Left lung (tissue), 10 donors: ENCODE data around the gene TRIM17. TPM values are rescaled to one million over a fixed set of nuclear protein-coding genes. Genes with fewer than 3 reads are reported as not detected.

Source experiments
- ATAC-seq: fragments of 200-7000 bp; cut with Tn5 transposase; one replicate; pipeline ENCODE4 v1.9.1; 2020; ENCODE audit warnings: moderate library complexity
- DNase-seq, 4 donors: peaks; one replicate each; pipeline ENCODE4 v3.0.0-alpha.2; 2013 to 2020
- H3K27ac ChIP-seq, 2 donors: fragments of 200-600 bp; sonication (generic) in 1 of 2; one replicate each; pipeline versions ENCODE4 v1.5.0 to v1.8.0; 2020 to 2021
- H3K27me3 ChIP-seq, 2 donors: fragments of 200-600 bp; sonication (generic) in 1 of 2; one replicate each; pipeline versions ENCODE4 v1.5.0 to v1.8.0; 2020 to 2021
- H3K36me3 ChIP-seq, 2 donors: fragments of 200-600 bp; sonication (generic) in 1 of 2; one replicate each; pipeline versions ENCODE4 v1.5.0 to v1.8.0; 2020 to 2021
- H3K4me1 ChIP-seq, 2 donors: fragments of 200-600 bp; one replicate each; pipeline ENCODE4 v1.8.0; 2021
- H3K4me3 ChIP-seq, 2 donors: fragments of 200-600 bp; sonication (generic) in 1 of 2; one replicate each; pipeline versions ENCODE4 v1.5.0 to v1.8.0; 2020 to 2021; ENCODE audit warnings: mild to moderate bottlenecking in 1 of 2
- H3K9me3 ChIP-seq, 2 donors: fragments of 200-600 bp; sonication (generic) in 1 of 2; one replicate each; pipeline versions ENCODE4 v1.5.0 to v1.8.0; 2020 to 2021
- CTCF ChIP-seq, 2 donors: fragments of 200-600 bp; sonication (generic) in 1 of 2; IDR thresholded peaks; one replicate each; pipeline versions ENCODE4 v1.5.0 to v1.8.0; 2021; ENCODE audit warnings: antibody characterized with exemption in 2 of 2
- intact Hi-C, 2 donors: fragments of 100-400 bp; cut with DNase I; formaldehyde crosslinking; loops; one replicate each; pipeline versions ENCODE4 v1.11.2 to v1.14.2; 2022
- polyA plus RNA-seq, 6 donors: library from polyadenylated mRNA; unstranded; fragments of 120-200 nt; gene quantifications; one replicate each; pipeline ENCODE4 v1.2.1, GENCODE V29; 2013; ENCODE audit not compliant: insufficient read length in 6 of 6
- total RNA-seq, 2 donors: library from RNA; stranded (reverse); fragmentation: NEBNext Ultra II Directional; extraction: Animal tissue kit (Norgen Biotek cat#: 25700); gene quantifications; one replicate each; pipeline ENCODE4 v1.2.1, GENCODE V29; 2021
- donor health status: DM: no; HTN: yes; CAD: no.
- donor health status: DM: no; HTN: no; CAD: no.

TRIM17 gene
- total and polyA plus RNA-seq, 8 donors: 1.3 to 4.0 (median 3.3) TPM

DNA sequence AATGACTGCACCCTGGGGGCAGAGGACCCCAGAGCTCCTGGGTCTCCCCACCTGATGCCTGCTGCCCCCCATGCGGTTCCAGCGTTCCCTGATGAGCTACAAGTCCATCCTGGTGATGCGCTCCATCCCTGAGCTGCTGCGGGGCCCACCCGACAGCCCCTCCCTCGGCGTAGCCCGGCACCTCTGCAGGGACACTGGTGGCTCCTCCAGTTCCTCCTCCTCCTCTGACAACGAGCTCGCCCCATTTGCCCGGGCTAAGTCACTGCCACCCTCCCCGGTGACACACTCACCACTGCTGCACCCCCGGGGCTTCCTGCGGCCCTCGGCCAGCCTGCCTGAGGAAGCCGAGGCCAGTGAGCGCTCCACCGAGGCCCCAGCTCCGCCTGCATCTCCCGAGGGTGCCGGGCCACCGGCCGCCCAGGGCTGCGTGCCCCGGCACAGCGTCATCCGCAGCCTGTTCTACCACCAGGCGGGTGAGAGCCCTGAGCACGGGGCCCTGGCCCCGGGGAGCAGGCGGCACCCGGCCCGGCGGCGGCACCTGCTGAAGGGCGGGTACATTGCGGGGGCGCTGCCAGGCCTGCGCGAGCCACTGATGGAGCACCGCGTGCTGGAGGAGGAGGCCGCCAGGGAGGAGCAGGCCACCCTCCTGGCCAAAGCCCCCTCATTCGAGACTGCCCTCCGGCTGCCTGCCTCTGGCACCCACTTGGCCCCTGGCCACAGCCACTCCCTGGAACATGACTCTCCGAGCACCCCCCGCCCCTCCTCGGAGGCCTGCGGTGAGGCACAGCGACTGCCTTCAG is 45.5 kb downstream of the TRIM17 start:
- intact Hi-C loops: no loop called here
- Histone ChIP-seq H3K27ac (no peak overlapping the region), H3K9me3 (no peaks in the 10 kb centered on the region), H3K4me3 (no peak overlapping the region), H3K36me3 (no peaks in the 10 kb centered on the region), H3K27me3 (peaks cover 0 to 20% of the 10 kb centered on the region in 2 donors), H3K4me1 (no peaks in the 10 kb centered on the region)
- no peak for TF ChIP-seq CTCF (IDR thresholded peaks at IDR 0.05)
- ATAC-seq: peak; percentile 2
- peak in 2 of 4 donors; percentile 31 to 77 for DNase-seq

- Histone ChIP-seq H3K4me3 (no peak overlapping the region), H3K36me3 (no peaks in the 10 kb centered on the region), H3K9me3 (no peaks in the 10 kb centered on the region), H3K27ac (no peak overlapping the region), H3K4me1 (no peaks in the 10 kb centered on the region), H3K27me3 (peaks cover 0 to 20% of the 10 kb centered on the region in 2 donors)
- intact Hi-C loops: no loop called here
- no peak for TF ChIP-seq CTCF (IDR thresholded peaks at IDR 0.05)
- no peak for ATAC-seq
- peak in 2 of 4 donors; percentile 22 to 71 for DNase-seq
Observed at GRCh38 chr1:228370439-228370940, 46.2 kb downstream of the TRIM17 start.

GRCh38 chr1:228369608-228370438 is 46.8 kb downstream of the TRIM17 start:
- ATAC-seq (no peak), DNase-seq (peak in 2 of 4 donors; percentile 27 to 65)
- H3K36me3 ChIP-seq: no peaks in the 10 kb centered on the region

GRCh38 chr1:228368801-228369607 is 47.7 kb downstream of the TRIM17 start:
- H3K4me1 ChIP-seq: no peaks in the 10 kb centered on the region
- no peak overlapping the region for H3K4me3 ChIP-seq
- no peak for ATAC-seq
- no peaks in the 10 kb centered on the region for H3K36me3 ChIP-seq
- no peak for TF ChIP-seq CTCF (IDR thresholded peaks at IDR 0.05)
- intact Hi-C loops: no loop called here
- H3K27ac ChIP-seq: no peak overlapping the region
- peaks cover 0 to 20% of the 10 kb centered on the region in 2 donors for H3K27me3 ChIP-seq
- H3K9me3 ChIP-seq: no peaks in the 10 kb centered on the region
- peak in 2 of 4 donors; percentile 30 to 41 for DNase-seq

More at GRCh38 chr1:228369608-228370438, 46.8 kb downstream of the TRIM17 start:
- H3K4me3 ChIP-seq: no peak overlapping the region
- no peak overlapping the region for H3K27ac ChIP-seq
- H3K4me1 ChIP-seq: no peaks in the 10 kb centered on the region
- intact Hi-C loops: no loop called here
- peaks cover 0 to 20% of the 10 kb centered on the region in 2 donors for H3K27me3 ChIP-seq
- no peaks in the 10 kb centered on the region for H3K9me3 ChIP-seq
- no peak for TF ChIP-seq CTCF (IDR thresholded peaks at IDR 0.05)
